ENCODE results near the gene POLK. TPM values are rescaled to one million over a fixed set of nuclear protein-coding genes. Genes with fewer than 3 reads are reported as not detected.

Gene POLK
- total and polyA plus RNA-seq, 2 donors from 2014 or later: 6.6 to 38.5 TPM

- Histone ChIP-seq H3K36me3 (ENCODE audit: control insufficient read depth in 2 of 3, insufficient read depth in 3 of 3, low read length in 3 of 3) (peaks cover 0 to 10% (median 0%) of the 10 kb centered on the region in 3 donors), H3K27ac (ENCODE audit: low read depth in 2 of 2, low read length in 2 of 2) (no peak overlapping the region), H3K9me3 (ENCODE audit: control insufficient read depth in 2 of 3, insufficient read depth in 1 of 3, low read length in 3 of 3) (no peaks in the 10 kb centered on the region), H3K4me1 (ENCODE audit: control insufficient read depth in 2 of 3, insufficient read depth in 2 of 3, low read depth in 1 of 3, low read length in 3 of 3) (no peaks in the 10 kb centered on the region), H3K27me3 (ENCODE audit: control insufficient read depth, insufficient read depth, low read length) (no peaks in the 10 kb centered on the region), H3K9ac (ENCODE audit: low read length in 3 of 3) (no peak overlapping the region), H3K4me3 (ENCODE audit: low read length in 3 of 3) (no peak overlapping the region)
- FAIRE-seq: no peak
- TF ChIP-seq CTCF (IDR thresholded peaks at IDR 0.05; ENCODE audit: borderline replicate concordance, extremely low read depth, insufficient read depth): no peak
- intact Hi-C loops (cut with DNase I): no loop called here
- DNase-seq: no peak
Observed at GRCh38 chr5:75550597-75550996, 38.9 kb downstream of the POLK start.

DNA sequence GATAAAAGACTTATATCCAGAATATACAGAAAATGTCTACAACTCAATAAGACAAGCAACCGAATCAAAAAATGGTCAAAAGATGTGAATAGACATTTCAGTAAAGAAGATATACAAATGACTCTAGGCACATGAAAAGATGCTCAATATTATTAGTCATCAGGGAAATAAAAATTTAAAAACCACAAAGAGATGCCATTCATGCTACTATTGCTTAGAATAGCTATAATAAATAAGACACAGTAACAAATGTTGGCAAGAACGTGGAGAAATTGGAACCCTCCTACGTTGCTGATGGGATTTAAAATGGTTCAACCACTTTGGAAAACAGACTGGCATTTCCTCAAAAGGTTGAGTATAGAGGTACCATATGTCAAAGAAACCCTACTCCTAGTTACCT, 39.8 kb downstream of the POLK start:
- FAIRE-seq (no peak), DNase-seq (no peak)
- intact Hi-C loops (cut with DNase I): no loop called here
- Histone ChIP-seq H3K4me1 (ENCODE audit: control insufficient read depth in 2 of 3, insufficient read depth in 2 of 3, low read depth in 1 of 3, low read length in 3 of 3) (no peaks in the 10 kb centered on the region), H3K4me3 (ENCODE audit: low read length in 3 of 3) (no peak overlapping the region), H3K36me3 (ENCODE audit: control insufficient read depth in 2 of 3, insufficient read depth in 3 of 3, low read length in 3 of 3) (peaks cover 0 to 10% (median 0%) of the 10 kb centered on the region in 3 donors), H3K27me3 (ENCODE audit: control insufficient read depth, insufficient read depth, low read length) (no peaks in the 10 kb centered on the region), H3K27ac (ENCODE audit: low read depth in 2 of 2, low read length in 2 of 2) (no peak overlapping the region), H3K9ac (ENCODE audit: low read length in 3 of 3) (no peak overlapping the region), H3K9me3 (ENCODE audit: control insufficient read depth in 2 of 3, insufficient read depth in 1 of 3, low read length in 3 of 3) (no peaks in the 10 kb centered on the region)
- TF ChIP-seq CTCF (IDR thresholded peaks at IDR 0.05; ENCODE audit: borderline replicate concordance, extremely low read depth, insufficient read depth): no peak

GRCh38 chr5:75552764-75553163, 41.1 kb downstream of the POLK start:
- H3K36me3 ChIP-seq (ENCODE audit: control insufficient read depth in 2 of 3, insufficient read depth in 3 of 3, low read length in 3 of 3): peaks cover 0 to 10% (median 0%) of the 10 kb centered on the region in 3 donors
- no peak for TF ChIP-seq CTCF (IDR thresholded peaks at IDR 0.05; ENCODE audit: borderline replicate concordance, extremely low read depth, insufficient read depth)
- H3K9me3 ChIP-seq (ENCODE audit: control insufficient read depth in 2 of 3, insufficient read depth in 1 of 3, low read length in 3 of 3): no peaks in the 10 kb centered on the region
- no peaks in the 10 kb centered on the region for H3K4me1 ChIP-seq (ENCODE audit: control insufficient read depth in 2 of 3, insufficient read depth in 2 of 3, low read depth in 1 of 3, low read length in 3 of 3)
- no peak for DNase-seq
- intact Hi-C loops (cut with DNase I): no loop called here
- no peak for FAIRE-seq
- no peak overlapping the region for H3K9ac ChIP-seq (ENCODE audit: low read length in 3 of 3)
- no peaks in the 10 kb centered on the region for H3K27me3 ChIP-seq (ENCODE audit: control insufficient read depth, insufficient read depth, low read length)
- H3K4me3 ChIP-seq (ENCODE audit: low read length in 3 of 3): no peak overlapping the region
- H3K27ac ChIP-seq (ENCODE audit: low read depth in 2 of 2, low read length in 2 of 2): no peak overlapping the region

GRCh38 chr5:75553358-75553757, 41.7 kb downstream of the POLK start:
- Histone ChIP-seq H3K4me3 (ENCODE audit: low read length in 3 of 3) (no peak overlapping the region), H3K9ac (ENCODE audit: low read length in 3 of 3) (no peak overlapping the region), H3K27me3 (ENCODE audit: control insufficient read depth, insufficient read depth, low read length) (no peaks in the 10 kb centered on the region), H3K9me3 (ENCODE audit: control insufficient read depth in 2 of 3, insufficient read depth in 1 of 3, low read length in 3 of 3) (no peaks in the 10 kb centered on the region), H3K27ac (ENCODE audit: low read depth in 2 of 2, low read length in 2 of 2) (no peak overlapping the region), H3K36me3 (ENCODE audit: control insufficient read depth in 2 of 3, insufficient read depth in 3 of 3, low read length in 3 of 3) (peaks cover 0 to 10% (median 0%) of the 10 kb centered on the region in 3 donors), H3K4me1 (ENCODE audit: control insufficient read depth in 2 of 3, insufficient read depth in 2 of 3, low read depth in 1 of 3, low read length in 3 of 3) (no peaks in the 10 kb centered on the region)
- no peak for FAIRE-seq
- DNase-seq: no peak
- intact Hi-C loops (cut with DNase I): no loop called here
- TF ChIP-seq CTCF (IDR thresholded peaks at IDR 0.05; ENCODE audit: borderline replicate concordance, extremely low read depth, insufficient read depth): no peak
